Measurements from ENCODE around the gene PPP6R2.

The PPP6R2 gene

GRCh38 chr22:50463188-50463900, 120.2 kb downstream of the PPP6R2 start:
- TF ChIP-seq, protein P1, sequence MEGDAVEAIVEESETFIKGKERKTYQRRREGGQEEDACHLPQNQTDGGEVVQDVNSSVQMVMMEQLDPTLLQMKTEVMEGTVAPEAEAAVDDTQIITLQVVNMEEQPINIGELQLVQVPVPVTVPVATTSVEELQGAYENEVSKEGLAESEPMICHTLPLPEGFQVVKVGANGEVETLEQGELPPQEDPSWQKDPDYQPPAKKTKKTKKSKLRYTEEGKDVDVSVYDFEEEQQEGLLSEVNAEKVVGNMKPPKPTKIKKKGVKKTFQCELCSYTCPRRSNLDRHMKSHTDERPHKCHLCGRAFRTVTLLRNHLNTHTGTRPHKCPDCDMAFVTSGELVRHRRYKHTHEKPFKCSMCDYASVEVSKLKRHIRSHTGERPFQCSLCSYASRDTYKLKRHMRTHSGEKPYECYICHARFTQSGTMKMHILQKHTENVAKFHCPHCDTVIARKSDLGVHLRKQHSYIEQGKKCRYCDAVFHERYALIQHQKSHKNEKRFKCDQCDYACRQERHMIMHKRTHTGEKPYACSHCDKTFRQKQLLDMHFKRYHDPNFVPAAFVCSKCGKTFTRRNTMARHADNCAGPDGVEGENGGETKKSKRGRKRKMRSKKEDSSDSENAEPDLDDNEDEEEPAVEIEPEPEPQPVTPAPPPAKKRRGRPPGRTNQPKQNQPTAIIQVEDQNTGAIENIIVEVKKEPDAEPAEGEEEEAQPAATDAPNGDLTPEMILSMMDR (IDR thresholded peaks at IDR 0.05; ENCODE audit: insufficient read depth, low read depth, low read length, missing control alignments) = no peak
- DNase-seq (ENCODE audit: low read depth) = no peak
- no peak overlapping the region for H3K4me3 ChIP-seq (ENCODE audit: low read length)

- no peak overlapping the region for H3K4me3 ChIP-seq (ENCODE audit: low read length)
- no peak for DNase-seq (ENCODE audit: low read depth)
- TF ChIP-seq, protein P1 (IDR thresholded peaks at IDR 0.05; ENCODE audit: insufficient read depth, low read depth, low read length, missing control alignments) = no peak
Observed at GRCh38 chr22:50464451-50464850, 121.3 kb downstream of the PPP6R2 start.

DNA sequence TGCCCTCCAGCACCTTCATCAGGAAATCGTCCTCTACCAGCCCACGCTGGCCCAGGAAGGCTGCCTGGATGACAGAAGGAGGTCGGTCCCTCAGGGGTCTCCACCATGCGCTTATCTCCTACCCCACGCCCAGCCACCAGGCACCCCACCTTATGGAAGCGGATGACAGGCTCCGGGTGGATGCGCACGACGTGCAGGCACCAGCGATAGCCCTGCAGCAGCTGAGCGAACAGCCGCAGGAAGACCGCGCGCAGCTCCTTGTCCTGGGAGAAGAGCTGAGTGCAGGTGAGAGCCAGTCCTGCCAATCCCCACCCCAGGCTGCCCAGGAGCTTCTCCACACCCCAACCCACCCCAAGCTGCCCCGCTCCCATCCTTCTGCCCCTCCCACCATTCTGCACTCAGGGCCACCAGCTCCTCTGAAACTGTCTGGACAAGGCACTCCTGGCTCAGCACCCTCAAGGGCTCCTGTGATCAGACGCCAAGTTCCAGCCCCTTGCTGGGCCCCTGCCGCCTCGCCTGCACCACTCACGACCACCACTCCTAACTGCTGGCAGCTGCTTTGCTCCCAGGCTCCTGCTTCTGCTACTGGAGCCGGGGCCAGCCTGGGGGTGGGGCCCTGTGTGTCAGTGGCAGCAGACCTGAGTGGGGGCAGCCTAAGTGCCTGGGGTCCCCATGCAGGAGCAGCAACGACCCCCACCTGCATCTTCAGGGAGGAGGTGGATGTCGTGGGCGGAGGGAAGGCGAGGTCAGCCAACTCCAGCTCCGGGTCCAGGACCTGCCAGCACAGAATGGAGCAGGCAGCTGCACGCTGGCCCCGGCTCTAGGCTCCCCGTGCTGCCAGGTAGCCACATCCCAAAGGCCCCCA, 122.2 kb downstream of the PPP6R2 start:
- no peak for DNase-seq (ENCODE audit: low read depth)
- H3K4me3 ChIP-seq (ENCODE audit: low read length) = no peak overlapping the region
- TF ChIP-seq, protein P1 (IDR thresholded peaks at IDR 0.05; ENCODE audit: insufficient read depth, low read depth, low read length, missing control alignments) = no peak

DNA sequence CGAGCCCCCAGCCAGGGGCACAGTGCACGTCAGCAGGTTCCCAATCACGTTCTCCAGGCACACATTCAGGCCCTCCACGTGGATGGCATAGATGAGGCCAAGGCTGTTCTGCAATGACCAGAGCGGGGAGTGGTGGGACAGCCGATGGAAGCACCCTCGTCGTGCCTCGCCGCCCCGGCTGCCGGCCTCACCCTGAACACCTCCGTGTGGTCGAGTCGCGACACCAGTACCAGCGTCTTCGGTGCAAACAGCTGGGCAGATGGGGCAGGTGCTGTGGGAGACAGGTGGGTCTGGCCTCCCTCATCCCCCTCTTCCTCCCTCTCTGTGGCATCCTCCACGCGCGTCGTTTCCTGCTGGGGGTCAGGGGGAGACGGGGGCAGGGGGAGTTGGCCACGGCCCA, 124.2 kb downstream of the PPP6R2 start:
- TF ChIP-seq, protein P1 (IDR thresholded peaks at IDR 0.05; ENCODE audit: insufficient read depth, low read depth, low read length, missing control alignments) = no peak

GRCh38 chr22:50467773-50468440, 124.8 kb downstream of the PPP6R2 start:
- no peak for DNase-seq (ENCODE audit: low read depth)
- no peak overlapping the region for H3K4me3 ChIP-seq (ENCODE audit: low read length)
- TF ChIP-seq, protein P1 (IDR thresholded peaks at IDR 0.05; ENCODE audit: insufficient read depth, low read depth, low read length, missing control alignments) = no peak

More for the DNA sequence above, 124.2 kb downstream of the PPP6R2 start:
- no peak overlapping the region for H3K4me3 ChIP-seq (ENCODE audit: low read length)
- no peak for DNase-seq (ENCODE audit: low read depth)

DNA sequence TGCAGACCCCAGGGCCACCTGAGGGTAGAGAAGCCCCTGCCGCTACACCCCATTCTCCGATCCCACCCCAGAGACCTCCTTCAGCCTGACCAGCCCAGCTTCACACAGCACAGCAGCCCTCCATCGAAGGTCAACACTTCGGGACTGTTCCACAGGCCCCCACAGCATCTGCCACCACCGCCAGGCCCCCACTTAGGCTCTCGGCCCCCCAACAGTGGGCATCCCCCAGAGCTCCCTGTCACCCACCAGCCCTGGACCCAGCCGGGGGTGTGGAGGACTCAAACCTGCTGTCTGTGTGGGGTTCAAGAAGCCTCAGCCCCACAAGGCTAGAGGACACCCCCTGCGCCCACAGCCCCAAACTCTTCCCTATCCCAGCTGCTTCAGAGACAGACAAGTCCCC, 125.5 kb downstream of the PPP6R2 start:
- DNase-seq (ENCODE audit: low read depth) = no peak
- TF ChIP-seq, protein P1 (IDR thresholded peaks at IDR 0.05; ENCODE audit: insufficient read depth, low read depth, low read length, missing control alignments) = no peak
- H3K4me3 ChIP-seq (ENCODE audit: low read length) = no peak overlapping the region

All from epithelial cell of esophagus (primary cell).